22Rv1 (cell line): ENCODE measurements around the gene PLCB3.

Source experiments
- CTCF ChIP-seq: fragments of 450-650 bp; IDR thresholded peaks from 2 replicates; pipeline ENCODE4 v1.5.1; 2017; ENCODE audit warnings: mild to moderate bottlenecking
- ZFX ChIP-seq: fragments of 450-650 bp; IDR thresholded peaks from 2 replicates; pipeline ENCODE4 v1.6.1; 2017; ENCODE audit warnings: antibody characterized with exemption, borderline replicate concordance

DNA sequence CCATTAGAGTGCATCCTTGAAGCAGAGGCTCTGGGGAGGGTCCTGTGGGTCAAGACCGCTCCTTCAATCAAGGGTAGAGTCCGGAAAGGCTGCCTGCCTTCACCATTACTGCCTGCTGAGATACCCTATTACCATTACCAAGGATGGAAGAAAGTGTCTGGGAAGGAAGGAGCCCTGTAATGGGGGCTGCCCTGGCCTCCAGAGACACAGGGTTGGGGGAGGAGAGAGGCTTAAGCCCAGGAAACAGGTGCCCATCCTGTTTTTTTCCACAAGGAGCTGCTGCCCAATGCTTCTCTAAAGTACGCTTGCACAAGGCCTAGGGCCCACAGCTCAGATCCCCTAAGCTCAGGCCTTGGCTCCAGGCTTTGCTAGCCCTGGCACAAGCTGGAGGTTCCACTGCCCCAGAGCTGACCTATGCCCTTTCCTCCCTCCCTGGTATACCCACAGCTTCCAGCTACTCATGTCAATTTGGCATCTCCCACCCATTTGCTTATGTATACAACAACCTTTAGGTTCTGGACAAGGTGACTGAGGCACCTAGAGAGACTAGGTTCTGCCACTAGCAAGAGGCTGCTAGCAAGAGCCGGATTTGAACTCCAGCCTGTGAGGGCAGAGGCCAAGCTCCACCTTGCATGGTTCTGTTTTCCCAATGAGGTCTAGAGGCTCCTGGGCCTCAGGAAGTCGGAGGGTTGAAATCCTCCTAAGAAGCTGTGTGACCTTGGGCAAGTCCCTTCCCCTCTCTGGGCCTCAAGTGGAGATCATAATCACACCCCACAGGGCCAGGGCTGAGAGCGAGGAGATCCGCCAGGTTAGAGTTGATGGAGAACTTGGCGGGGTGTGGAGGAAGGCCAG, 1.5 kb upstream of the PLCB3 start:
- TF ChIP-seq CTCF, result no peak
- TF ChIP-seq ZFX, result no peak
